Duodenal mucosa (tissue), 2 donors: ENCODE data around the gene RNPS1.

Source experiments
- H3K27ac ChIP-seq: one replicate; pipeline ENCODE4 v1.7.0; 2013; ENCODE audit warnings: low read depth, low read length
- H3K27me3 ChIP-seq, 2 donors: one replicate each; pipeline ENCODE4 v1.7.0; 2013; ENCODE audit warnings: low read length in 2 of 2, control low read depth in 1 of 2; ENCODE audit not compliant: insufficient read depth in 2 of 2, control insufficient read depth in 1 of 2
- H3K36me3 ChIP-seq, 2 donors: one replicate each; pipeline ENCODE4 v1.7.0; 2013; ENCODE audit warnings: low read length in 2 of 2, control low read depth in 1 of 2; ENCODE audit not compliant: insufficient read depth in 2 of 2, control insufficient read depth in 1 of 2
- H3K4me1 ChIP-seq, 2 donors: one replicate each; pipeline ENCODE4 v1.7.0; 2013; ENCODE audit warnings: low read length in 2 of 2, control low read depth in 1 of 2; ENCODE audit not compliant: insufficient read depth in 2 of 2, control insufficient read depth in 1 of 2
- H3K4me3 ChIP-seq, 2 donors: one replicate each; pipeline ENCODE4 v1.7.0; 2013; ENCODE audit warnings: low read length in 2 of 2, low read depth in 1 of 2
- H3K9ac ChIP-seq, 2 donors: one replicate each; pipeline ENCODE4 v1.7.0; 2013; ENCODE audit warnings: low read length in 2 of 2, low read depth in 1 of 2
- H3K9me3 ChIP-seq, 2 donors: one replicate each; pipeline ENCODE4 v1.7.0; 2013; ENCODE audit warnings: low read length in 2 of 2, control low read depth in 1 of 2; ENCODE audit not compliant: control insufficient read depth in 1 of 2

RNPS1 gene

DNA sequence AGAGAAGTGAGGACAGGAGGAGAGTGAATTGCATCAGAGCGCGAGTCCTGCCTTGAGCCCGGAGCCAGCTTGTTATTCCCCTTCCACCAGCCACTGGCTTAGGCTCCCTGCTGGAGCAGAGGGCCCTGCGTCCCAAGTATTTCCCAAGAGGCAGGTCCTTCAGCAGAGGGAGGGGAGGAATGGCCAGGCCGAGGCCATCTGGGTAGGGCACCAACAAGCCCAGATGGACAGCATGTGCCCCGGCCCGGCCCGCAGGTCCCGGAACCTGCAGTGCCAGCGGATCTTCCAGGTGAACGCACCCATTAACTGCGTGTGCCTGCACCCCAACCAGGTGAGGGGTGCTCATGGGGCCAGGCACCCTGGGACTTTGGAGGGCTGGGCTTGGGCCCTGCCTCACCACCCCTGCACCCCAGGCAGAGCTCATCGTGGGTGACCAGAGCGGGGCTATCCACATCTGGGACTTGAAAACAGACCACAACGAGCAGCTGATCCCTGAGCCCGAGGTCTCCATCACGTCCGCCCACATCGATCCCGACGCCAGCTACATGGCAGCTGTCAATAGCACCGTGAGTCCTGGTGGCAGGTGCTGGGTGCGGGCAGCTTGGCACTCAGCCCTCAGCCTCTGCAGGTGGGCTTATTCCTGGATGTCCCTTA lies 61.0 kb downstream of the RNPS1 start:
- H3K4me3 ChIP-seq, result no peak overlapping the region
- no peak overlapping the region for H3K9ac ChIP-seq
- H3K9me3 ChIP-seq, result no peaks in the 10 kb centered on the region
- no peak overlapping the region for H3K27ac ChIP-seq
- H3K36me3 ChIP-seq, result peaks cover 16 to 29% of the 10 kb centered on the region in 2 donors
- H3K4me1 ChIP-seq, result peaks cover 14 to 22% of the 10 kb centered on the region in 2 donors
- no peaks in the 10 kb centered on the region for H3K27me3 ChIP-seq

GRCh38 chr16:2206420-2206779 lies 61.5 kb downstream of the RNPS1 start:
- Histone ChIP-seq H3K9ac (peak overlapping the region in 1 of 2 donors; percentile 74), H3K27me3 (no peaks in the 10 kb centered on the region), H3K4me3 (peak overlapping the region; percentile 89 to 92), H3K36me3 (peaks cover 16 to 27% of the 10 kb centered on the region in 2 donors), H3K9me3 (no peaks in the 10 kb centered on the region), H3K4me1 (peaks cover 11 to 20% of the 10 kb centered on the region in 2 donors), H3K27ac (no peak overlapping the region)

DNA sequence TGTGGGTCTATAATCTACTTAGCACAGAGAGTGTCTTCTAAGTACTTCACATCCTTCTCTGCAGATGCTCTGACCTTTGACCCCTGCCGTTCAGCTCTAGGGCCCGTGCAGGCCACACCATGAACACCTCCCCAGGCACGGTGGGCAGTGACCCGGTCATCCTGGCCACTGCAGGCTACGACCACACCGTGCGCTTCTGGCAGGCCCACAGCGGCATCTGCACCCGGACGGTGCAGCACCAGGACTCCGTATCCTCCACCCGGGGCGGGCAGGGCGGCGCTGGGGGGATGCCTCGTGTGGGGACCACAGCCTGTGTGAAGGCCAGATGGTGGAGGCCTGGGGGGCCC lies 62.0 kb downstream of the RNPS1 start:
- H3K9me3 ChIP-seq, result no peaks in the 10 kb centered on the region
- no peaks in the 10 kb centered on the region for H3K27me3 ChIP-seq
- peak overlapping the region; percentile 61 for H3K27ac ChIP-seq
- peaks cover 11 to 20% of the 10 kb centered on the region in 2 donors for H3K4me1 ChIP-seq
- peak overlapping the region; percentile 89 to 92 for H3K4me3 ChIP-seq
- H3K9ac ChIP-seq, result peak overlapping the region; percentile 74 to 92
- peaks cover 16 to 27% of the 10 kb centered on the region in 2 donors for H3K36me3 ChIP-seq

DNA sequence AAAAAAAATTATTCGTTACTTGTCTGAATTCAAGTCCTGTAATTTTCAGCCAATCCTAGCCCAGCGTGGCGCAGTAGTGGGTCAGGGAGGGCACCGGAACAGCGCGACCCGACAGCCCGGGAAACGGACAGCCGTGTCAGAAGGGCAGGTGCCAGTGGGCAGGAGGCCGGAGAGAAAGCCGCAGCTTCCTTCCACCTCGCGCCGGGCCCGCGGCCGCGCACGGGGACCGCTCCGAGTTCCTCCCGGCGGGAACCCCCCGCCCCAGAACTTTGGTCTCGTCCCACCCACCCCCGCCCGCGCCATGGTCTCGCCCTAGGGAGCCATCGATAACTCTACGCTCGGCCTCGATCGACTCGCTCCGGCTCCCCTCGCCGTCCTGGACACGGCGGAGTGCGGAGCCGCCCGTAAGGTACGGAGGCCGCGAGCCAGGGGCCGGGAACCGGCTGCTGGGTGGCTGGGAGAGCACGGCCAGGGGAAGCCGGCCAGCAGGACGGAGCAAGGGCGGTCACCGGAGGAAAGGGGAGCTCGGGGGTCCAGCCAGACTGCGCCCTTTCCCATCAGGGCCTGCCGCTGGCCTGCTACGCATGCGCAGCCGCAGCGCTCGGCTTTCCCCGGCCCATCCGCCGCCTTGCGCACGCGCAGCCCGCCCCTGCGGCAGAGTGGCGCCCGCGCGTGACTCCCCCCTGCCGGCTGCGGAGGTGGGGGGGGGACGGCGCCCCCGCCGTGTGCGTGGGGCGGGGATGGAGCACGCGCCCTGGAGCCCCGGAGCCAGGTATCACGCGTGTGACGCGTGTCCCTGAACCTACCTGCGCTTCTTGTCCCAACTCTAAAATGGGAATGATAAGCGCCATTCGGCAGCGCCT lies 62.6 kb downstream of the RNPS1 start, which contains the start of gene MLST8:
Gene MLST8 (plus strand): TSS at position 351 of the 863 bp plus-strand sequence. CDS start 632 bp downstream, outside the sequence.
- H3K4me3 ChIP-seq, result peak within 1 kb of the TSS; percentile 89 to 92
- peak within 1 kb of the TSS; percentile 91 for H3K27ac ChIP-seq
- peaks cover 16 to 27% of the 10 kb centered on the region in 2 donors for H3K36me3 ChIP-seq
- H3K9me3 ChIP-seq, result no peaks in the 10 kb centered on the region
- H3K9ac ChIP-seq, result peak within 1 kb of the TSS; percentile 74 to 92
- peaks cover 11 to 20% of the 10 kb centered on the region in 2 donors for H3K4me1 ChIP-seq
- H3K27me3 ChIP-seq, result peaks cover 0 to under 1% of the 10 kb centered on the region in 2 donors

DNA sequence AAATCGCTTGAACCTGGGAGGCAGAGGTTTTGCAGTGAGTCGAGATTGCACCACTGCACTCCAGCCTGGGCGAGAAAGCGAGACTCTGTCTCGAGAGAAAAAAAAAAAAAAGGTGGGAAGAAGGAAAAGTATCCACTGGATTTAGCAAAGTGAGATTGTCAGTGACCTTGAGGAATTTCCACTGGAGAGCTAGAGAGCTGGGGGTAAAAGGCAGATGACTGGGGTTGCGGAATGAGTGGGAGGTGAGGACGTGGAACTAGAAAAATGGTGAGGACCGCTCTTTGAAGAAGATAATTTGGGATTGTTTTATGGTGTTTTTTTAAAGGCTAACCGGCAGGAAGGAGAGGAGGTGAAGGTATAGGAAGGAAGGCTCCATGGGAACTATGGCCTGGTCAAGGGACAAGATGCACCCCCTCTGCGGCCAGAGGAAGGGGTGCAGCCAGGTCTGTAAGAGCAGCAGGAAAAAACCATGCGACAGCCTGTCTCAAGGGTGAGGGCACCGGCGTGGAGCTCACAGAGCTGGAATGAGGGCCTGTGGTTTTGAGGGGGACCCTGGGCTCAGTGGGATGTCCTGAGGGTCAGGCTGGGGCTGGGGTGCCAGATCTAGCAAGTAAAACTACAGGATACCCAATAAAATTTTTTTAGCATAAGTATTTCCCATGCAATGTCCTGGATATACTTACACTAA lies 63.4 kb downstream of the RNPS1 start:
- Histone ChIP-seq H3K36me3 (peaks cover 16 to 24% of the 10 kb centered on the region in 2 donors), H3K4me3 (peak overlapping the region; percentile 89 to 92), H3K9ac (peak overlapping the region; percentile 74 to 75), H3K27ac (peak overlapping the region; percentile 77), H3K4me1 (peaks cover 11 to 20% of the 10 kb centered on the region in 2 donors), H3K9me3 (no peaks in the 10 kb centered on the region), H3K27me3 (peaks cover 0 to 8% of the 10 kb centered on the region in 2 donors)
